NCI-H146 (cell line): ENCODE measurements around the gene GNA14.
"Not testable (repeated sequence)": the region's sequence is repeated elsewhere in the genome, so short reads cannot be mapped to it uniquely, and the experiment has no call there.

Experiments used
- DNase-seq: peaks from one replicate; lab custom pipeline; 2025; lab: John Stamatoyannopoulos, UW

The GNA14 gene

GRCh38 chr9:77449240-77450084, 198.7 kb downstream of the GNA14 start:
- DNase-seq = no peak

GRCh38 chr9:77447646-77448045, 200.5 kb downstream of the GNA14 start:
- no peak for DNase-seq

- DNase-seq = no peak
These were observed 205.7 kb downstream of the GNA14 start for GRCh38 chr9:77442436-77442835.

- not testable (repeated sequence) for DNase-seq
These were observed 207.0 kb downstream of the GNA14 start for GRCh38 chr9:77441124-77441523.

GRCh38 chr9:77440057-77440456, 208.1 kb downstream of the GNA14 start:
- DNase-seq = peak; percentile 89

GRCh38 chr9:77438653-77439052, 209.5 kb downstream of the GNA14 start:
- DNase-seq = no peak

GRCh38 chr9:77435688-77436087, 212.4 kb downstream of the GNA14 start:
- DNase-seq = no peak

- DNase-seq = no peak
These were observed 212.8 kb downstream of the GNA14 start for GRCh38 chr9:77435277-77435676.

- peak; percentile 40 for DNase-seq
These were observed 214.3 kb downstream of the GNA14 start for GRCh38 chr9:77433675-77434445.

- no peak for DNase-seq
These were observed 216.1 kb downstream of the GNA14 start for GRCh38 chr9:77432053-77432452.

GRCh38 chr9:77429928-77430327, 218.2 kb downstream of the GNA14 start:
- DNase-seq = no peak

- DNase-seq = no peak
These were observed 220.7 kb downstream of the GNA14 start for GRCh38 chr9:77427256-77427927.

GRCh38 chr9:77426712-77427111, 221.4 kb downstream of the GNA14 start:
- DNase-seq = no peak

- DNase-seq = no peak
These were observed 223.1 kb downstream of the GNA14 start for GRCh38 chr9:77424993-77425392.

- DNase-seq = no peak
These were observed 224.3 kb downstream of the GNA14 start for GRCh38 chr9:77423841-77424240.

GRCh38 chr9:77422969-77423368, 225.2 kb downstream of the GNA14 start:
- no peak for DNase-seq

- no peak for DNase-seq
These were observed 226.4 kb downstream of the GNA14 start for GRCh38 chr9:77421506-77422265.

GRCh38 chr9:77420641-77421040, 227.5 kb downstream of the GNA14 start:
- DNase-seq = no peak

GRCh38 chr9:77418226-77418625, 229.9 kb downstream of the GNA14 start:
- DNase-seq = no peak

- DNase-seq = no peak
These were observed 230.6 kb downstream of the GNA14 start for GRCh38 chr9:77417566-77417965.

GRCh38 chr9:77408521-77408920, 239.6 kb downstream of the GNA14 start:
- not testable (repeated sequence) for DNase-seq

- DNase-seq = no peak
These were observed 244.9 kb downstream of the GNA14 start for GRCh38 chr9:77403239-77403638.
